H1 (cell line): ENCODE data around the gene ACTG2. TPM values are rescaled to one million over a fixed set of nuclear protein-coding genes. Genes with fewer than 3 reads are reported as not detected.

Experiments used
- CTCF ChIA-PET: fragments of 300-600 bp; sonication (Branson Sonifier 250); formaldehyde crosslinking; loops from one replicate; lab custom pipeline; 2021; ENCODE audit not compliant: partially characterized antibody; lab: Charles Lee
- POLR2A ChIA-PET: fragments of 300-600 bp; sonication (Branson Sonifier 250); formaldehyde crosslinking; loops from one replicate; lab custom pipeline; 2021; ENCODE audit warnings: inconsistent platforms; ENCODE audit not compliant: partially characterized antibody; lab: Charles Lee
- DNase-seq, 2 experiments: peaks; one replicate each; pipeline versions ENCODE4 v3.0.0 to v3.0.0-alpha.2; 2010 to 2022; ENCODE audit warnings: low spot score in 2 of 2, low read depth in 1 of 2, mixed read lengths in 1 of 2
- FAIRE-seq: peaks from 2 replicates; lab custom pipeline; 2011; peaks lifted over from hg19 to GRCh38; lab: Jason Lieb, UNC
- H2AFZ ChIP-seq: 2 replicates; pipeline ENCODE4 v1.8.1; 2012; ENCODE audit warnings: low read length, inconsistent platforms
- H2AK5ac ChIP-seq: 2 replicates; pipeline ENCODE4 v1.6.1; 2013; ENCODE audit warnings: low read depth, low read length
- H2BK120ac ChIP-seq: replicated peaks from 2 replicates; pipeline ENCODE3; 2013; ENCODE audit warnings: low read depth, low read length, inconsistent platforms
- H2BK12ac ChIP-seq: 2 replicates; pipeline ENCODE4 v1.6.1; 2013; ENCODE audit warnings: low read depth, low read length
- H2BK15ac ChIP-seq: 2 replicates; pipeline ENCODE4 v1.6.1; 2013; ENCODE audit warnings: low read length
- H2BK20ac ChIP-seq: 2 replicates; pipeline ENCODE4 v1.6.1; 2013; ENCODE audit warnings: low read length
- H2BK5ac ChIP-seq: 2 replicates; pipeline ENCODE4 v1.6.1; 2013; ENCODE audit warnings: low read depth, low read length
- H3K14ac ChIP-seq: 2 replicates; pipeline ENCODE4 v1.6.1; 2013; ENCODE audit warnings: inconsistent platforms; ENCODE audit not compliant: insufficient read length
- H3K18ac ChIP-seq: 2 replicates; pipeline ENCODE4 v1.6.1; 2013; ENCODE audit warnings: low read length; ENCODE audit errors: extremely low read depth
- H3K23ac ChIP-seq: 2 replicates; pipeline ENCODE4 v1.6.1; 2013; ENCODE audit warnings: inconsistent platforms; ENCODE audit not compliant: insufficient read length
- H3K23me2 ChIP-seq: 2 replicates; pipeline ENCODE4 v1.6.1; 2013; ENCODE audit warnings: low read depth, low read length
- H3K27ac ChIP-seq: 2 replicates; pipeline ENCODE4 v1.6.1; 2011; ENCODE audit warnings: low read depth, low read length, inconsistent platforms
- H3K27me3 ChIP-seq, 4 experiments: replicated peaks in 1 of 4; 1 replicate in 1 of 4; 2 replicates in 3 of 4; pipeline versions ENCODE4 v1.6.1 to v1.8.1; 2011 to 2013; ENCODE audit warnings: low read length in 3 of 4, mild to moderate bottlenecking in 3 of 4, inconsistent platforms in 2 of 4, mixed read lengths in 2 of 4, moderate library complexity in 1 of 4; ENCODE audit not compliant: control insufficient read depth in 3 of 4, insufficient read depth in 3 of 4; ENCODE audit errors: extremely low read depth in 1 of 4
- H3K36me3 ChIP-seq, 4 experiments: 2 replicates each; pipeline versions ENCODE4 v1.6.1 to v1.8.1; 2011 to 2013; ENCODE audit warnings: mild to moderate bottlenecking in 4 of 4, low read length in 3 of 4, moderate library complexity in 2 of 4, control low read depth in 1 of 4, inconsistent platforms in 1 of 4; ENCODE audit not compliant: insufficient read depth in 4 of 4, control insufficient read depth in 2 of 4
- H3K4ac ChIP-seq: replicated peaks from 2 replicates; pipeline ENCODE3; 2013; ENCODE audit warnings: low read length, low read depth, mixed read lengths, inconsistent platforms; ENCODE audit not compliant: insufficient read length
- H3K4me1 ChIP-seq, 4 experiments: replicated peaks in 1 of 4; 1 replicate in 1 of 4; 2 replicates in 3 of 4; pipeline versions ENCODE4 v1.6.1 to v1.8.1; 2011 to 2013; ENCODE audit warnings: low read length in 3 of 4, inconsistent platforms in 2 of 4, mixed read lengths in 1 of 4; ENCODE audit not compliant: insufficient read depth in 4 of 4, control insufficient read depth in 3 of 4
- H3K4me2 ChIP-seq, 2 experiments: 2 replicates each; pipeline versions ENCODE4 v1.6.1 to v1.8.1; 2011 to 2013; ENCODE audit warnings: low read depth in 2 of 2, low read length in 2 of 2, control low read depth in 1 of 2, inconsistent platforms in 1 of 2, mild to moderate bottlenecking in 1 of 2; ENCODE audit not compliant: insufficient read depth in 1 of 2
- H3K4me3 ChIP-seq, 4 experiments: fragments of 200-600, 300-600 bp in 1 of 4; sonication (generic), shearing (Covaris generic), sonication (Bioruptor Twin) in 1 of 4; 2 replicates each; pipeline versions ENCODE4 v1.5.1 to v1.8.1; 2011 to 2016; ENCODE audit warnings: low read length in 4 of 4, low read depth in 3 of 4, control low read depth in 2 of 4, inconsistent platforms in 2 of 4, mild to moderate bottlenecking in 2 of 4, mixed read lengths in 1 of 4, moderate library complexity in 1 of 4; ENCODE audit not compliant: insufficient read depth in 2 of 4; ENCODE audit errors: extremely low read depth in 1 of 4
- H3K56ac ChIP-seq: replicated peaks from 2 replicates; pipeline ENCODE3; 2013; ENCODE audit warnings: low read depth, mild to moderate bottlenecking, mixed read lengths, low read length, inconsistent platforms; ENCODE audit not compliant: insufficient read length
- H3K79me1 ChIP-seq: 2 replicates; pipeline ENCODE4 v1.6.1; 2013; ENCODE audit warnings: low read depth, low read length, control low read depth
- H3K79me2 ChIP-seq, 2 experiments: 2 replicates each; pipeline versions ENCODE4 v1.6.1 to v1.8.1; 2012 to 2013; ENCODE audit warnings: low read length in 2 of 2, mild to moderate bottlenecking in 2 of 2, inconsistent platforms in 1 of 2; ENCODE audit not compliant: insufficient read depth in 2 of 2, control insufficient read depth in 1 of 2
- H3K9ac ChIP-seq, 4 experiments: replicated peaks in 1 of 4; 1 replicate in 1 of 4; 2 replicates in 3 of 4; pipeline versions ENCODE4 v1.6.1 to v1.8.1; 2011 to 2013; ENCODE audit warnings: low read depth in 3 of 4, low read length in 3 of 4, control low read depth in 2 of 4, mild to moderate bottlenecking in 2 of 4, moderate library complexity in 2 of 4, inconsistent platforms in 1 of 4; ENCODE audit errors: extremely low read depth in 1 of 4
- H3K9me3 ChIP-seq, 2 experiments: 2 replicates each; pipeline versions ENCODE4 v1.6.1 to v1.8.1; 2012 to 2013; ENCODE audit warnings: mild to moderate bottlenecking in 2 of 2, moderate library complexity in 2 of 2, control low read depth in 1 of 2, inconsistent platforms in 1 of 2, low read depth in 1 of 2, low read length in 1 of 2, mixed read lengths in 1 of 2; ENCODE audit not compliant: insufficient read depth in 2 of 2
- H4K20me1 ChIP-seq, 2 experiments: replicated peaks in 1 of 2; 2 replicates each; pipeline versions ENCODE3 to v1.8.1; 2011 to 2013; ENCODE audit warnings: inconsistent platforms in 2 of 2, low read length in 2 of 2, mild to moderate bottlenecking in 1 of 2; ENCODE audit not compliant: insufficient read depth in 2 of 2, control insufficient read depth in 1 of 2
- H4K5ac ChIP-seq: 2 replicates; pipeline ENCODE4 v1.6.1; 2013; ENCODE audit warnings: low read length, low read depth, mixed read lengths, inconsistent platforms; ENCODE audit not compliant: insufficient read length
- H4K8ac ChIP-seq: 2 replicates; pipeline ENCODE4 v1.8.0; 2013; ENCODE audit warnings: mild to moderate bottlenecking, moderate library complexity, low read length, inconsistent platforms; ENCODE audit not compliant: insufficient read depth; ENCODE audit errors: extremely low read depth
- H4K91ac ChIP-seq: replicated peaks from 2 replicates; pipeline ENCODE3; 2013; ENCODE audit warnings: low read length, mixed read lengths, inconsistent platforms; ENCODE audit not compliant: insufficient read length
- ASH2L ChIP-seq: fragments of 200-600, 300-600 bp; sonication (generic); IDR thresholded peaks from one replicate; pipeline ENCODE4 v1.7.1; 2017; ENCODE audit warnings: low read length
- BRCA1 ChIP-seq: IDR thresholded peaks from 2 replicates; pipeline ENCODE4 v1.6.1; 2012; ENCODE audit warnings: low read depth, low read length, improper control_type of control experiment
- CBX5 ChIP-seq: fragments of 300-800, 300-1000 bp; sonication (generic); IDR thresholded peaks from 2 replicates; pipeline ENCODE4 v1.7.1; 2016; ENCODE audit warnings: antibody characterized with exemption, low read length, low read depth
- CHD1 ChIP-seq: IDR thresholded peaks from 2 replicates; pipeline ENCODE4 v1.6.1; 2012; ENCODE audit warnings: low read depth, low read length, improper control_type of control experiment
- JUN ChIP-seq: IDR thresholded peaks from 2 replicates; pipeline ENCODE4 v1.6.1; 2011; ENCODE audit warnings: low read depth, mild to moderate bottlenecking, improper control_type of control experiment, low read length
- KDM5A ChIP-seq: fragments of 200-600 bp; IDR thresholded peaks from 2 replicates; pipeline ENCODE4 v1.7.1; 2012; ENCODE audit warnings: mild to moderate bottlenecking, low read length, inconsistent platforms, mixed read lengths
- SRF ChIP-seq: IDR thresholded peaks from 2 replicates; pipeline ENCODE4 v1.6.1; 2011; ENCODE audit warnings: mild to moderate bottlenecking, low read depth, low read length, moderate library complexity
- TAF7 ChIP-seq: optimal IDR thresholded peaks from 2 replicates; pipeline ENCODE3; 2011; ENCODE audit warnings: low read depth, mild to moderate bottlenecking, inconsistent platforms, low read length, moderate library complexity, borderline replicate concordance
- TEAD4 ChIP-seq: IDR thresholded peaks from 2 replicates; pipeline ENCODE4 v1.6.1; 2012; ENCODE audit warnings: low read depth, low read length, inconsistent platforms, mixed read lengths
- WGBS, 2 experiments: shearing (Covaris generic) in 1 of 2; methylation state at CpG; one replicate each; pipeline versions ENCODE4 v1.1.6 to v1.1.7; 2013 to 2015; ENCODE audit warnings: low lambda C conversion rate in 2 of 2, mixed read lengths in 2 of 2, inconsistent platforms in 1 of 2, low coverage in 1 of 2, missing lambda C conversion rate in 1 of 2; ENCODE audit not compliant: insufficient replicate concordance in 2 of 2, insufficient coverage in 1 of 2, insufficient read length in 1 of 2; ENCODE audit errors: extremely low coverage in 1 of 2, missing lambda C conversion rate in 1 of 2; 5-methylcytosine and 5-hydroxymethylcytosine counted together
- polyA plus RNA-seq, 7 experiments: library from polyadenylated mRNA; depleted of rRNA in 3 of 7; stranded (reverse) in 5 of 7; unstranded in 2 of 7; fragments of >200 nt in 5 of 7; fragments of 200-250 nt in 2 of 7; gene quantifications; 1 replicate in 5 of 7; 2 replicates in 1 of 7; 4 replicates in 1 of 7; pipeline versions ENCODE4 v1.2.1 to v1.2.3, GENCODE V29; 2011 to 2013; ENCODE audit warnings: missing spikeins in 2 of 7, mixed read lengths in 2 of 7
- total RNA-seq: library from RNA; stranded (reverse); fragmentation: NEBNext Ultra II Directional; extraction: Animal tissue kit (Norgen Biotek cat#: 25700); gene quantifications from 2 replicates; pipeline ENCODE4 v1.2.1, GENCODE V29; 2021
- TF ChIP-seq, protein P1 (sequence below), 3 experiments: IDR thresholded peaks; 1 replicate in 2 of 3; 2 replicates in 1 of 3; pipeline versions ENCODE4 v1.5.1 to v1.6.1; 2011; ENCODE audit warnings: low read length in 3 of 3, mild to moderate bottlenecking in 3 of 3, inconsistent platforms in 2 of 3, low read depth in 1 of 3, moderate library complexity in 1 of 3; ENCODE audit not compliant: insufficient read depth in 1 of 3; ENCODE audit errors: control extremely low read depth in 1 of 3
- TF ChIP-seq, protein P2 (sequence below): IDR thresholded peaks from 2 replicates; pipeline ENCODE4 v1.6.1; 2012; ENCODE audit warnings: inconsistent platforms

Gene ACTG2
- total and polyA plus RNA-seq, 2 of the 8 experiments (the other 6 are each of a cell fraction or from before 2014, with no cell fraction given): 6.2 to 13.7 TPM

GRCh38 chr2:73877071-73877802 is 15.6 kb upstream of the ACTG2 start:
- no peak overlapping the region for H3K23ac ChIP-seq
- no peaks in the 10 kb centered on the region for H3K9me3 ChIP-seq
- H2BK5ac ChIP-seq: no peak overlapping the region
- H3K4me1 ChIP-seq: no peaks in the 10 kb centered on the region
- H3K4me2 ChIP-seq: no peak overlapping the region
- no peaks in the 10 kb centered on the region for H3K23me2 ChIP-seq
- H3K79me2 ChIP-seq: no peaks in the 10 kb centered on the region
- ChIA-PET CTCF (no interaction called here), POLR2A (no interaction called here)
- H2BK12ac ChIP-seq: no peak overlapping the region
- FAIRE-seq: no peak
- no peak overlapping the region for H3K27ac ChIP-seq
- DNase-seq: no peak
- no peaks in the 10 kb centered on the region for H4K20me1 ChIP-seq
- no peak overlapping the region for H4K8ac ChIP-seq
- WGBS, 2 experiments: 95% methylated on average over 9 of the region's 9 CpGs; no CpG with 5 or more reads in 1 of the 2 experiments
- H3K18ac ChIP-seq: no peak overlapping the region
- no peaks in the 10 kb centered on the region for H3K27me3 ChIP-seq
- no peaks in the 10 kb centered on the region for H3K36me3 ChIP-seq
- H2BK20ac ChIP-seq: no peak overlapping the region
- H2AFZ ChIP-seq: no peak overlapping the region
- no peak overlapping the region for H2BK15ac ChIP-seq
- H4K5ac ChIP-seq: no peak overlapping the region
- no peak overlapping the region for H3K4me3 ChIP-seq
- H3K9ac ChIP-seq: no peak overlapping the region
- no peak overlapping the region for H4K91ac ChIP-seq
- no peaks in the 10 kb centered on the region for H3K79me1 ChIP-seq
- H2AK5ac ChIP-seq: no peak overlapping the region
- no peak overlapping the region for H2BK120ac ChIP-seq
- no peak overlapping the region for H3K14ac ChIP-seq
- no peak overlapping the region for H3K4ac ChIP-seq
- TF ChIP-seq SRF: no peak
- no peak for TF ChIP-seq TEAD4
- TF ChIP-seq, protein P1, sequence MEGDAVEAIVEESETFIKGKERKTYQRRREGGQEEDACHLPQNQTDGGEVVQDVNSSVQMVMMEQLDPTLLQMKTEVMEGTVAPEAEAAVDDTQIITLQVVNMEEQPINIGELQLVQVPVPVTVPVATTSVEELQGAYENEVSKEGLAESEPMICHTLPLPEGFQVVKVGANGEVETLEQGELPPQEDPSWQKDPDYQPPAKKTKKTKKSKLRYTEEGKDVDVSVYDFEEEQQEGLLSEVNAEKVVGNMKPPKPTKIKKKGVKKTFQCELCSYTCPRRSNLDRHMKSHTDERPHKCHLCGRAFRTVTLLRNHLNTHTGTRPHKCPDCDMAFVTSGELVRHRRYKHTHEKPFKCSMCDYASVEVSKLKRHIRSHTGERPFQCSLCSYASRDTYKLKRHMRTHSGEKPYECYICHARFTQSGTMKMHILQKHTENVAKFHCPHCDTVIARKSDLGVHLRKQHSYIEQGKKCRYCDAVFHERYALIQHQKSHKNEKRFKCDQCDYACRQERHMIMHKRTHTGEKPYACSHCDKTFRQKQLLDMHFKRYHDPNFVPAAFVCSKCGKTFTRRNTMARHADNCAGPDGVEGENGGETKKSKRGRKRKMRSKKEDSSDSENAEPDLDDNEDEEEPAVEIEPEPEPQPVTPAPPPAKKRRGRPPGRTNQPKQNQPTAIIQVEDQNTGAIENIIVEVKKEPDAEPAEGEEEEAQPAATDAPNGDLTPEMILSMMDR (IDR thresholded peaks at IDR 0.05; ENCODE audit: control extremely low read depth in 1 of 3, insufficient read depth in 1 of 3, low read depth in 1 of 3, low read length in 3 of 3): no peak
- no peak for TF ChIP-seq KDM5A
- TF ChIP-seq JUN: no peak
- no peak for TF ChIP-seq CBX5
- no peak for TF ChIP-seq TAF7
- no peak for TF ChIP-seq CHD1
- TF ChIP-seq ASH2L: no peak
- no peak for TF ChIP-seq BRCA1
- TF ChIP-seq, protein P2, sequence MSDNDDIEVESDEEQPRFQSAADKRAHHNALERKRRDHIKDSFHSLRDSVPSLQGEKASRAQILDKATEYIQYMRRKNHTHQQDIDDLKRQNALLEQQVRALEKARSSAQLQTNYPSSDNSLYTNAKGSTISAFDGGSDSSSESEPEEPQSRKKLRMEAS: no peak
- no peak overlapping the region for H3K56ac ChIP-seq
